ENCODE data around the gene TMEM200A.

TMEM200A gene

DNA sequence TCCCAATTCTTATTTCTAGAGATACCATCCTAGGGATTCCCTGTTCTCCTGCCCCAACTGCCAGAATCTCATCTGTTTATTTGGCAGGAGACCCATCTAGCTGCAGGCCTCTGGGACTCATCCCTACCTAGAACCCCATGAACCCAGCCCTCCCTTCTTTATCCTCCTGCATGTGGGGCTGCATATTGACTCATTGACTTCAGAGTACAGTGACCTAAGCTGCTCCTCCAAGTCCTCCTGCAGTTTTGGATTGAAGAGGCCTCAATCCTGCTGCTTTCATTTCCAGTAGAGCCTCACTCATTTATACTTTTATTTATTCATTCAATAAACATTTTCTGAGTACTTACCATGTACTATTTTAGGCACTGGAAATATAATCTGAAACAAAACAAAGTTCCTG is 11.6 kb downstream of the TMEM200A start:
- TF ChIP-seq, protein P1, sequence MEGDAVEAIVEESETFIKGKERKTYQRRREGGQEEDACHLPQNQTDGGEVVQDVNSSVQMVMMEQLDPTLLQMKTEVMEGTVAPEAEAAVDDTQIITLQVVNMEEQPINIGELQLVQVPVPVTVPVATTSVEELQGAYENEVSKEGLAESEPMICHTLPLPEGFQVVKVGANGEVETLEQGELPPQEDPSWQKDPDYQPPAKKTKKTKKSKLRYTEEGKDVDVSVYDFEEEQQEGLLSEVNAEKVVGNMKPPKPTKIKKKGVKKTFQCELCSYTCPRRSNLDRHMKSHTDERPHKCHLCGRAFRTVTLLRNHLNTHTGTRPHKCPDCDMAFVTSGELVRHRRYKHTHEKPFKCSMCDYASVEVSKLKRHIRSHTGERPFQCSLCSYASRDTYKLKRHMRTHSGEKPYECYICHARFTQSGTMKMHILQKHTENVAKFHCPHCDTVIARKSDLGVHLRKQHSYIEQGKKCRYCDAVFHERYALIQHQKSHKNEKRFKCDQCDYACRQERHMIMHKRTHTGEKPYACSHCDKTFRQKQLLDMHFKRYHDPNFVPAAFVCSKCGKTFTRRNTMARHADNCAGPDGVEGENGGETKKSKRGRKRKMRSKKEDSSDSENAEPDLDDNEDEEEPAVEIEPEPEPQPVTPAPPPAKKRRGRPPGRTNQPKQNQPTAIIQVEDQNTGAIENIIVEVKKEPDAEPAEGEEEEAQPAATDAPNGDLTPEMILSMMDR (IDR thresholded peaks at IDR 0.05; ENCODE audit: low read depth, low read length): no peak
- no peak overlapping the region for H3K4me3 ChIP-seq (ENCODE audit: low read depth, low read length)

DNA sequence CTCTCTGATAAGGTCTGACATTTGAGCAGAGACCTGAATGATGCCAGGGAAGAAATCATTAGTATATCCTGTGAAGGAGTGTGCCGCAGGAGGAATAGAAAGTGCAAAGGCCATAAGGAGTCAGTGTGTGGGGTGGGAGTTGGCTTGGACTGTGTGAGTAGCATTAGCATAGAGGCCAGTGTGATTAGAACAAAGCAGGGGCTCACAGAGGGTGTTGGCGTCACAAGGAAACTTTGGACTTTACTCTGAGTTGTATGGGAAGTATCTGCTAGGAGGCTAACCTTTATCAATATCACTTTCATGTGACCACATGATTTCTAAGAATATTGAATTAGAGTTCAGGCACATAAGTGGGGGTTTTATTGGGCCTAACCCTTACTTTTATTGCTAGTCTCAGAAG is 12.1 kb downstream of the TMEM200A start:
- TF ChIP-seq, protein P1 (IDR thresholded peaks at IDR 0.05; ENCODE audit: low read depth, low read length): no peak
- H3K4me3 ChIP-seq (ENCODE audit: low read depth, low read length): no peak overlapping the region

DNA sequence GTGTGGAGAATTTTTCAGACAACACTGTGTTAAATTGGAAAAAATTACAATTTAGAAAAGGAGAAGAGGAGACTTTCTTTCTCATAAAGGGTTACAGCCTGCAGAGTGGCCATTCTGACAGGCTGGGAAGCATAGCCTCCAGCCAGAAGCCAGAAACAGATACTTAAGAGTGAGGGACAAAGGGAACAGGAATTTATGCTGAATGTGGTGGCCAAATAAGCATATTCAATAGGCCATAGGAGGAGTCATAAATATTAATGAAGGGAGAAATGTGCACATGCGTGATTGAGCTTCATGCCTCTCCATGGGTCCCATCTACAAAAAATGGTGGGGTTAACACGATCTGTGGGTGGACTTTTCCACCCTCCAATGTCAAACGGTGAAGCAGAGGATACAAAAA is 13.4 kb downstream of the TMEM200A start:
- H3K4me3 ChIP-seq (ENCODE audit: low read depth, low read length): no peak overlapping the region
- TF ChIP-seq, protein P1 (IDR thresholded peaks at IDR 0.05; ENCODE audit: low read depth, low read length): no peak

DNA sequence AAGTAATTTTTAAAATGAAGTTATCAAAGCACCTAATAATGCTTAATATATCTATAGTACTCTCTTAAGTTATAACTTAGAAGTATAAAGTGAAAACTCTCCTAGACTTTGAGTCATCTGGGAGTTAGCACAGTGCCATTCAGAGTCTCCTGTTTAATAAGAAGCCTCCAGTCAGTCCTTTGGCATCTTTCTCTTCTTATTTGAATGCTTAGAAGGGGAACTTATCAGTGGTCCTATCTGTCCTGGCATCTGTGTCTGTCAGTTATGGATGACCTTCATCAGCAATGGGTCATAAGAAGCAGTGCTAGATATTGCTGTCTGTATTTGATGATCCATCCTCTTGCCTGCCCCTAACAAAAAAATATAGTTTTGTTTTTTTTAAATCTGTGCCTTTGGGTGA is 15.2 kb downstream of the TMEM200A start:
- no peak overlapping the region for H3K4me3 ChIP-seq (ENCODE audit: low read depth, low read length)
- TF ChIP-seq, protein P1 (IDR thresholded peaks at IDR 0.05; ENCODE audit: low read depth, low read length): no peak

DNA sequence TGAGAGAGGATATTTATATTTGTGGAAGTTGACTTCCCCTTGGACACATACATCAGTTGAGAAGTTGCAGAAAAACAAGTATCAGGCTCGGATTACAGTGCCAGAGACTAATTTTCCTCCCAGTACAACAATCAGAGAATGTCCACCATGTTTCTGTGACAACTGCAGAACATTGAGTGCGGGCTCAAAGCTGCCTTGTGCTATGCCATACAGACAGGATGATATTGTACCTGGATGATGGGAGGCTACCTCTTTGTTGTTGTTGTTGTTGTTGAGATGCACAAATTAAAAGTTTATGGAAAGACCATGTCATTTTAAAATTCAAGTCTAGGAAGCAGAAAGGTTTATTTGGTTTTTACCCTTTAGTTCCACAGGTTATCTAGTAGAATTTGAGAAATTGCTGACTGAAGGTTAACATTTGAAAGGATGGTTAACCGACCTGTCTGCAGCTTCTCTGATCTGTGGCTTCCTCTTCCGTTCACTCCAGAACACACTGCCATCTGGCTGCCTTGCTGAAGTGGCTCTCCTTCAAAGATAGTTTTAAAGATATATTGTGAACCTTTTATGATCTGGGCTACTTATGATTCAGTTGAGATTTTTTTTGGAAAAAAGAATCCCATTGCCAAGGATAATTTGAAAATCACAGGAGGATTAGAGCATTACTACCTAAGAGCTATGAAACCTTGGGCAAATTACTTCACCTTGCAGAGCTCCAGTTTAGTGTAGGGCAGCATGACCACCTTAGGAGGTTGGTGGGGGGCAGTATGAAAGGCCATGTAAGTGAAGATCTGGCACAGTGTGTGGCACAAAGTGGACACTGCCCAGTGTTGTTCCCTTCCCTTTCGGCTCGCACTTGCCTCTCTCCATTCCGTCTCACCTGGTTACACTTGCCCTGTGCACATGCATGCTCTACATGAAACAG is 15.9 kb downstream of the TMEM200A start:
- TF ChIP-seq, protein P1 (IDR thresholded peaks at IDR 0.05; ENCODE audit: low read depth, low read length): no peak
- H3K4me3 ChIP-seq (ENCODE audit: low read depth, low read length): no peak overlapping the region

DNA sequence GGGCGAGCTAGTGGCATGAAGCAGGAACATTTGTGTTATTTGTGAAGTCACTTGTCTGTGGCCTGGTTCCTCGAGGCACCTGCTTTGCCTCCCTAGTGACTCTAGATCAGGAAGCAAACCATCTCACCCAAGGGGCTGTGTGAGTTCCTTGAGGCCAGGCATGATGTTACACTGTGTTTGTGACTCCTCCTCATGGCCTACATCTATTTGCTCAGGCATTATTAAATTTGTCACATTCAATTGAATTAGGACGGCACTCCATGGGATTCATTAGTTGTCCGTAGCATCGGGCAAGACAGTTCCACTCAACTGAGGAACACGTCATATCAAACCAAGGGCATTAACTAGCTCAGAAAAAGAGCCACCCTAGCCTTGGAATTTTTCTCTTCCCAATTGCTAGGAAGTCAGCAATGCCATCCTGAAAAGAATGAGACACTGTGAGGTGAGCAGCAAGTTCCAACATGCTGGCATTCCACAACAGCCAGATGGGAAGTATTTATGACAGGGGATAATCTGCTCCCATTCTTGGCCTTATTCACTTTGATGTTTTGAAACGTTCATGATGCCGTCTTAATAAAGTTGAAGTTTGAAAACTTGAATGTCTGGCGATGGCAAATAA is 17.2 kb downstream of the TMEM200A start:
- TF ChIP-seq, protein P1 (IDR thresholded peaks at IDR 0.05; ENCODE audit: low read depth, low read length): no peak
- no peak overlapping the region for H3K4me3 ChIP-seq (ENCODE audit: low read depth, low read length)
